ENCODE data around the gene AP1M1. TPM values are rescaled to one million over a fixed set of nuclear protein-coding genes. Genes with fewer than 3 reads are reported as not detected.

The AP1M1 gene
- polyA plus RNA-seq, 3 donors = 103 to 134 (median 133) TPM

DNA sequence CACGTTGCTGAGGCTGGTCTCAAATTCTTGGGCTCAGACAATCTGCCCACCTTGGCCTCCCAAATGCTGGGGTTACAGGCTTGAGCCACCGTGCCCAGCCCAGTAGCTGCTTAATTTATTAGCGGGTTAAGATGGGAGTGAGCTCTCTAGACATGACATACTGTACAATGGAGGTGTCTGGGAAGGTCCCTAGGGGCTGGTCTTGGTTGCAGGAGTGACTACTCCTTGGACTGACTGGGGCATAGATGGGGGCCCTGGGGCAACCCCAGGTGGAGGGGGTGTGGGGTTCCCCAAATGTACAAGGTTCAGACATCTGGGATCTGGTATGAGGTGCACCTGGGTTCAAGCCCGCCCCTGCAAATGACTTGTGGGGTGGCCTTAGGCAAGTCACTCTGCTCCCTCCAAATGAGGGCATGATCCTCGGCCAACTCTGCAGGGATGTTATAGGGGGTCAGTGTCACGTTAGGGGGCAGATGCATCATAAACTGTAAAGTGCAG lies 37.2 kb upstream of the AP1M1 start:
- Histone ChIP-seq H4K20me1 (ENCODE audit: insufficient read depth, low read length) (peaks cover 3% of the 10 kb centered on the region), H2AFZ (ENCODE audit: insufficient read depth, low read depth, low read length, poor library complexity, severe bottlenecking) (no peak overlapping the region), H3K27ac (ENCODE audit: low read depth in 1 of 2, low read length in 2 of 2) (no peak overlapping the region), H3K27me3 (ENCODE audit: control insufficient read depth in 2 of 2, insufficient read depth in 2 of 2, low read length in 2 of 2) (no peaks in the 10 kb centered on the region), H3K9me3 (replicated peaks in 1 of 2; ENCODE audit: control insufficient read depth in 1 of 2, insufficient read depth in 1 of 2, low read length in 2 of 2) (no peaks in the 10 kb centered on the region), H3K79me2 (ENCODE audit: insufficient read depth, low read length) (no peaks in the 10 kb centered on the region), H3K4me3 (replicated peaks in 1 of 3; ENCODE audit: low read depth in 2 of 3, low read length in 3 of 3) (no peak overlapping the region), H3K9ac (ENCODE audit: insufficient read depth, low read length, poor library complexity, severe bottlenecking) (no peak overlapping the region), H3K4me1 (ENCODE audit: control insufficient read depth in 1 of 2, insufficient read depth in 2 of 2, low read length in 2 of 2) (peaks cover 19 to 49% of the 10 kb centered on the region in 2 donors), H3K36me3 (replicated peaks in 1 of 2; ENCODE audit: control insufficient read depth in 1 of 2, insufficient read depth in 2 of 2, low read length in 2 of 2) (peaks cover 21 to 27% of the 10 kb centered on the region in 2 donors), H3K4me2 (replicated peaks; ENCODE audit: extremely low read depth, low read length, poor library complexity, severe bottlenecking) (no peak overlapping the region)
- Mint-ChIP-seq H3K4me3 (no peak overlapping the region), H3K27ac (peak overlapping the region in 2 of 7 donors; percentile 42 to 56), H3K36me3 (peaks cover 22 to 27% of the 10 kb centered on the region in 2 donors), H3K27me3 (ENCODE audit: low read depth in 3 of 3) (peaks cover 0 to 3% (median 0%) of the 10 kb centered on the region in 3 donors), H3K4me1 (peaks cover 43% of the 10 kb centered on the region), H3K9me3 (peaks cover 0 to 3% (median 0%) of the 10 kb centered on the region in 7 donors)
- 94% methylated on average over 4 of the region's 6 CpGs for WGBS (ENCODE audit: insufficient coverage)
- intact Hi-C loops (cut with micrococcal nuclease) = no loop called here
- DNase-seq = no peak
- no peak for TF ChIP-seq CTCF (IDR thresholded peaks at IDR 0.05)

DNA sequence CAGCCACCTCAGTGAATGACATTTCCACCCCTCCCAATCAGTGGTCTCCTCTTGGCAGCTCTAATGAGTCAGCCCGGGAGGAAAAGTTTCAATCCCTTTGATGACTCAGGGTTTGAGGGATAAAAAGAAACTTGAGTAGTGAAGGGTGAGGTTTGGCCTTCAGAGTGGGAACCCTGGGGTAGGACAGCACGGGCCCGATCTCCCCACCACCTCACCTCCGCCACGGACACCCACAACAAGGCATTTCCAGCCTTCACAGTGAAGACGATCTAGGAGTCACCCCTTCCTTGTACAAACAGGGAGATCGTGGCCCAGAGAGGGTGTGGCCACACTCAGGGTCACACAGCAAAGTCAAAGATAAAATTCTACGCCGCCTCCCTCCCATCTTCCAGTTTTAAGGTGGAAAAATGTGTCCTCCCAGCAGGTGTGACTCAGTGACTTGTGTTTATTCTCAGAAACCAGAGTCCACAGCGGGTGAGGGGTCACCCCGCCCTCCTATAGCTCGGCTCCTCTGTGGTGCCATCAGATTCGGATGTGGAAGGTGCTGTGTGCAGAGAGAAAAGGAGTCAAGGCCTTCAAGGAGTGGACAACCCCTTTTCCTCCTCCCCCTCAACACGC lies 36.7 kb upstream of the AP1M1 start:
- Histone ChIP-seq H3K4me1 (ENCODE audit: control insufficient read depth in 1 of 2, insufficient read depth in 2 of 2, low read length in 2 of 2) (peaks cover 15 to 46% of the 10 kb centered on the region in 2 donors), H3K36me3 (replicated peaks in 1 of 2; ENCODE audit: control insufficient read depth in 1 of 2, insufficient read depth in 2 of 2, low read length in 2 of 2) (peaks cover 17 to 21% of the 10 kb centered on the region in 2 donors), H3K27me3 (ENCODE audit: control insufficient read depth in 2 of 2, insufficient read depth in 2 of 2, low read length in 2 of 2) (no peaks in the 10 kb centered on the region), H3K4me2 (replicated peaks; ENCODE audit: extremely low read depth, low read length, poor library complexity, severe bottlenecking) (no peak overlapping the region), H3K9ac (ENCODE audit: insufficient read depth, low read length, poor library complexity, severe bottlenecking) (no peak overlapping the region), H4K20me1 (ENCODE audit: insufficient read depth, low read length) (no peaks in the 10 kb centered on the region), H3K4me3 (replicated peaks in 1 of 3; ENCODE audit: low read depth in 2 of 3, low read length in 3 of 3) (no peak overlapping the region), H3K27ac (ENCODE audit: low read depth in 1 of 2, low read length in 2 of 2) (no peak overlapping the region), H3K79me2 (ENCODE audit: insufficient read depth, low read length) (no peaks in the 10 kb centered on the region), H2AFZ (ENCODE audit: insufficient read depth, low read depth, low read length, poor library complexity, severe bottlenecking) (no peak overlapping the region), H3K9me3 (replicated peaks in 1 of 2; ENCODE audit: control insufficient read depth in 1 of 2, insufficient read depth in 1 of 2, low read length in 2 of 2) (no peaks in the 10 kb centered on the region)
- 100% methylated on average over 1 of the region's 14 CpGs for WGBS (ENCODE audit: insufficient coverage)
- peak overlapping the region in 4 of 7 donors; percentile 13 to 56 (median 44) for H3K27ac Mint-ChIP-seq
- peak in 2 of 3 donors; percentile 43 to 63 for DNase-seq
- no peak overlapping the region for H3K4me3 Mint-ChIP-seq
- TF ChIP-seq CTCF (IDR thresholded peaks at IDR 0.05) = no peak
- peaks cover 19 to 22% of the 10 kb centered on the region in 2 donors for H3K36me3 Mint-ChIP-seq
- intact Hi-C loops (cut with micrococcal nuclease) = no loop called here
- H3K9me3 Mint-ChIP-seq = peaks cover 0 to 3% (median 0%) of the 10 kb centered on the region in 7 donors
- H3K4me1 Mint-ChIP-seq = peaks cover 38% of the 10 kb centered on the region
- H3K27me3 Mint-ChIP-seq (ENCODE audit: low read depth in 3 of 3) = peaks cover 0 to 3% (median 0%) of the 10 kb centered on the region in 3 donors
